ENCODE data around the gene NAA40. TPM values are rescaled to one million over a fixed set of nuclear protein-coding genes. Genes with fewer than 3 reads are reported as not detected.
A peak's percentile ranks its signal among the peaks of the same experiment; 100 is the strongest.

NAA40 gene
- total and polyA plus RNA-seq, 2 donors (not counting 1 experiment from before 2014, with no cell fraction given): 9.2 to 19.7 TPM

GRCh38 chr11:63974259-63975143 is 35.7 kb downstream of the NAA40 start, which contains the start of gene COX8A:
COX8A (plus strand) TSS chr11:63974620; CDS start chr11:63974681, 61 bp downstream.
- peak within 1 kb of the TSS; percentile 84 to 97 (median 95) for H3K4me3 ChIP-seq (replicated peaks in 1 of 4; ENCODE audit: control extremely low read depth in 1 of 4, insufficient read depth in 1 of 4, low read depth in 3 of 4, low read length in 4 of 4)
- peak within 1 kb of the TSS; percentile 89 for H2AFZ ChIP-seq (ENCODE audit: low read length)
- peak within 1 kb of the TSS; percentile 63 for H3K4me2 ChIP-seq (ENCODE audit: extremely low read depth, insufficient read depth, low read length)
- peak within 1 kb of the TSS; percentile 97 for H3K9ac ChIP-seq (ENCODE audit: insufficient read depth, low read length)
- H3K27me3 ChIP-seq (ENCODE audit: control insufficient read depth, insufficient read depth, low read length): no peaks in the 10 kb centered on the region
- H3K4me1 ChIP-seq (ENCODE audit: control insufficient read depth, extremely low read depth, insufficient read depth, low read length): peaks cover 5% of the 10 kb centered on the region
- peaks cover 6% of the 10 kb centered on the region for H3K36me3 ChIP-seq (ENCODE audit: control insufficient read depth, insufficient read depth, low read length)
- peak; percentile 100 for DNase-seq (ENCODE audit: low read depth in 2 of 2)
- TF ChIP-seq CTCF (conservative IDR thresholded peaks at IDR 0.05 in 1 of 2, IDR thresholded peaks at IDR 0.05 in 1 of 2; ENCODE audit: low read depth in 1 of 2, low read length in 2 of 2): peak in 1 of 2 donors; percentile 11
- no peak for TF ChIP-seq EZH2 (IDR thresholded peaks at IDR 0.05; ENCODE audit: low read length, missing control alignments)
- peak within 1 kb of the TSS; percentile 98 for H3K27ac ChIP-seq (ENCODE audit: insufficient read depth, low read length)
- no peaks in the 10 kb centered on the region for H4K20me1 ChIP-seq (ENCODE audit: control insufficient read depth, extremely low read depth, insufficient read depth, low read length)
- H3K79me2 ChIP-seq (ENCODE audit: control insufficient read depth, insufficient read depth, low read length): peaks cover 44% of the 10 kb centered on the region
- H3K9me3 ChIP-seq (ENCODE audit: control insufficient read depth, insufficient read depth, low read depth, low read length): no peaks in the 10 kb centered on the region

GRCh38 chr11:63978551-63979239 is 39.9 kb downstream of the NAA40 start:
- Histone ChIP-seq H3K9ac (ENCODE audit: insufficient read depth, low read length) (no peak overlapping the region), H2AFZ (ENCODE audit: low read length) (no peak overlapping the region), H3K4me1 (ENCODE audit: control insufficient read depth, extremely low read depth, insufficient read depth, low read length) (peaks cover 5% of the 10 kb centered on the region), H4K20me1 (ENCODE audit: control insufficient read depth, extremely low read depth, insufficient read depth, low read length) (no peaks in the 10 kb centered on the region), H3K79me2 (ENCODE audit: control insufficient read depth, insufficient read depth, low read length) (peaks cover 47% of the 10 kb centered on the region), H3K9me3 (ENCODE audit: control insufficient read depth, insufficient read depth, low read depth, low read length) (no peaks in the 10 kb centered on the region), H3K4me3 (replicated peaks in 1 of 4; ENCODE audit: control extremely low read depth in 1 of 4, insufficient read depth in 1 of 4, low read depth in 3 of 4, low read length in 4 of 4) (no peak overlapping the region), H3K27ac (ENCODE audit: insufficient read depth, low read length) (no peak overlapping the region), H3K4me2 (ENCODE audit: extremely low read depth, insufficient read depth, low read length) (no peak overlapping the region), H3K36me3 (ENCODE audit: control insufficient read depth, insufficient read depth, low read length) (peaks cover 6% of the 10 kb centered on the region), H3K27me3 (ENCODE audit: control insufficient read depth, insufficient read depth, low read length) (no peaks in the 10 kb centered on the region)
- no peak for TF ChIP-seq CTCF (conservative IDR thresholded peaks at IDR 0.05 in 1 of 2, IDR thresholded peaks at IDR 0.05 in 1 of 2; ENCODE audit: low read depth in 1 of 2, low read length in 2 of 2)
- no peak for TF ChIP-seq EZH2 (IDR thresholded peaks at IDR 0.05; ENCODE audit: low read length, missing control alignments)
- DNase-seq (ENCODE audit: low read depth in 2 of 2): no peak

- no peak overlapping the region for H3K4me3 ChIP-seq (replicated peaks in 1 of 4; ENCODE audit: control extremely low read depth in 1 of 4, insufficient read depth in 1 of 4, low read depth in 3 of 4, low read length in 4 of 4)
- no peak overlapping the region for H2AFZ ChIP-seq (ENCODE audit: low read length)
- DNase-seq (ENCODE audit: low read depth in 2 of 2): no peak
- H3K9ac ChIP-seq (ENCODE audit: insufficient read depth, low read length): no peak overlapping the region
- TF ChIP-seq EZH2 (IDR thresholded peaks at IDR 0.05; ENCODE audit: low read length, missing control alignments): no peak
- TF ChIP-seq CTCF (conservative IDR thresholded peaks at IDR 0.05 in 1 of 2, IDR thresholded peaks at IDR 0.05 in 1 of 2; ENCODE audit: low read depth in 1 of 2, low read length in 2 of 2): no peak
- H3K27me3 ChIP-seq (ENCODE audit: control insufficient read depth, insufficient read depth, low read length): no peaks in the 10 kb centered on the region
- H3K4me2 ChIP-seq (ENCODE audit: extremely low read depth, insufficient read depth, low read length): no peak overlapping the region
- no peaks in the 10 kb centered on the region for H3K9me3 ChIP-seq (ENCODE audit: control insufficient read depth, insufficient read depth, low read depth, low read length)
- no peaks in the 10 kb centered on the region for H4K20me1 ChIP-seq (ENCODE audit: control insufficient read depth, extremely low read depth, insufficient read depth, low read length)
- H3K27ac ChIP-seq (ENCODE audit: insufficient read depth, low read length): no peak overlapping the region
- H3K79me2 ChIP-seq (ENCODE audit: control insufficient read depth, insufficient read depth, low read length): peaks cover 47% of the 10 kb centered on the region
- H3K36me3 ChIP-seq (ENCODE audit: control insufficient read depth, insufficient read depth, low read length): peaks cover 6% of the 10 kb centered on the region
- H3K4me1 ChIP-seq (ENCODE audit: control insufficient read depth, extremely low read depth, insufficient read depth, low read length): peaks cover 5% of the 10 kb centered on the region
Observed at GRCh38 chr11:63979426-63979825, 40.6 kb downstream of the NAA40 start.
